HepG2 (cell line): ENCODE results near the gene SMARCD1. TPM values are rescaled to one million over a fixed set of nuclear protein-coding genes. Genes with fewer than 3 reads are reported as not detected.
A peak's percentile ranks its signal among the peaks of the same experiment; 100 is the strongest.

Experiments
- ARID5B ChIP-seq: IDR thresholded peaks from 2 replicates; pipeline ENCODE4 v1.4.0; 2020; ENCODE audit warnings: mild to moderate bottlenecking, missing genetic modification reagents
- HDAC1 ChIP-seq: sonication (generic); formaldehyde crosslinking; IDR thresholded peaks from 2 replicates; pipeline ENCODE4 v1.5.1; 2020; ENCODE audit warnings: mild to moderate bottlenecking, missing genetic modification reagents
- HIC2 ChIP-seq: sonication (generic); formaldehyde crosslinking; IDR thresholded peaks from 2 replicates; pipeline ENCODE4 v1.9.0; 2022; ENCODE audit warnings: low read depth, missing genetic modification reagents
- HIVEP1 ChIP-seq: sonication (generic); formaldehyde crosslinking; IDR thresholded peaks from 2 replicates; pipeline ENCODE4 v1.4.0; 2020; ENCODE audit warnings: mild to moderate bottlenecking, missing genetic modification reagents
- ISL2 ChIP-seq: sonication (generic); formaldehyde crosslinking; IDR thresholded peaks from 2 replicates; pipeline ENCODE4 v1.5.0; 2020; ENCODE audit warnings: missing genetic modification reagents
- KDM2A ChIP-seq: sonication (generic); formaldehyde crosslinking; IDR thresholded peaks from 2 replicates; pipeline ENCODE4 v1.4.0; 2020; ENCODE audit warnings: low read depth, missing genetic modification reagents, borderline replicate concordance
- MIER3 ChIP-seq: IDR thresholded peaks from 2 replicates; pipeline ENCODE4 v1.6.1; 2016; ENCODE audit warnings: missing compliant biosample characterization, borderline replicate concordance
- PRDM15 ChIP-seq: sonication (generic); formaldehyde crosslinking; IDR thresholded peaks from 2 replicates; pipeline ENCODE4 v1.4.0; 2020; ENCODE audit warnings: missing genetic modification reagents
- SATB2 ChIP-seq: sonication (generic); formaldehyde crosslinking; IDR thresholded peaks from 2 replicates; pipeline ENCODE4 v1.5.0; 2020; ENCODE audit warnings: missing genetic modification reagents
- TIGD3 ChIP-seq: sonication (generic); formaldehyde crosslinking; IDR thresholded peaks from 2 replicates; pipeline ENCODE4 v1.5.1; 2020; ENCODE audit warnings: mild to moderate bottlenecking, missing genetic modification reagents, borderline replicate concordance
- YEATS2 ChIP-seq: sonication (generic); formaldehyde crosslinking; IDR thresholded peaks from 2 replicates; pipeline ENCODE4 v1.4.0; 2020; ENCODE audit warnings: missing genetic modification reagents, borderline replicate concordance
- ZFP62 ChIP-seq: sonication (generic); formaldehyde crosslinking; IDR thresholded peaks from 2 replicates; pipeline ENCODE4 v1.4.0; 2020; ENCODE audit warnings: missing genetic modification reagents
- ZNF124 ChIP-seq: sonication (generic); formaldehyde crosslinking; IDR thresholded peaks from 2 replicates; pipeline ENCODE4 v1.4.0; 2020; ENCODE audit warnings: missing genetic modification reagents
- ZNF24 ChIP-seq: fragments of 450-650 bp; IDR thresholded peaks from 2 replicates; pipeline ENCODE4 v1.6.1; 2017; ENCODE audit warnings: antibody characterized with exemption, mild to moderate bottlenecking
- ZNF335 ChIP-seq: sonication (generic); formaldehyde crosslinking; IDR thresholded peaks from 2 replicates; pipeline ENCODE4 v1.4.0; 2020; ENCODE audit warnings: missing genetic modification reagents
- ZNF446 ChIP-seq: sonication (generic); formaldehyde crosslinking; IDR thresholded peaks from 2 replicates; pipeline ENCODE4 v1.5.0; 2020; ENCODE audit warnings: mild to moderate bottlenecking, missing genetic modification reagents
- ZNF501 ChIP-seq: sonication (generic); formaldehyde crosslinking; IDR thresholded peaks from 2 replicates; pipeline ENCODE4 v1.5.1; 2020; ENCODE audit warnings: mild to moderate bottlenecking, moderate library complexity, missing genetic modification reagents
- ZNF678 ChIP-seq: sonication (generic); formaldehyde crosslinking; IDR thresholded peaks from 2 replicates; pipeline ENCODE4 v1.4.0; 2020; ENCODE audit warnings: mild to moderate bottlenecking, missing genetic modification reagents
- ZNF883 ChIP-seq: sonication (generic); formaldehyde crosslinking; IDR thresholded peaks from 2 replicates; pipeline ENCODE4 v1.5.1; 2020; ENCODE audit warnings: mild to moderate bottlenecking, missing genetic modification reagents; ENCODE audit errors: not compliant biosample characterization
- polyA plus RNA-seq, 8 experiments: library from polyadenylated mRNA; depleted of rRNA in 3 of 8; stranded (reverse) in 7 of 8; unstranded in 1 of 8; fragments of >200 nt; fragmentation: Illumina TruSeq in 4 of 8; extraction: Trizol in 4 of 8; gene quantifications; 2 replicates each; pipeline versions ENCODE4 v1.2.1 to v1.2.3, GENCODE V29; 2011 to 2016; ENCODE audit warnings: low read depth in 4 of 8, missing spikeins in 1 of 8, mixed read lengths in 1 of 8; ENCODE audit not compliant: insufficient read depth in 1 of 8
- total RNA-seq, 5 experiments: library from RNA; depleted of rRNA; stranded (reverse); fragments of >200 nt; fragmentation: Illumina TruSeq; extraction: Trizol; gene quantifications; 2 replicates each; pipeline ENCODE4 v1.2.3, GENCODE V29; 2016; ENCODE audit warnings: low read depth in 1 of 5

Gene SMARCD1
- total and polyA plus RNA-seq, 2 of the 13 experiments (the other 11 are each of a cell fraction or from before 2014, with no cell fraction given), result 51.7 to 54.6 TPM

- TF ChIP-seq ARID5B (CRISPR knock-in tag) (0 out of 2 replicates have a peak, but pooled peaks have one; percentile 13), ZNF678 (CRISPR knock-in tag) (peak; percentile 63; the same call in 1 of the 2 replicates), ISL2 (CRISPR knock-in tag) (0 out of 2 replicates have a peak, but pooled peaks have one; percentile 11), HDAC1 (CRISPR knock-in tag) (peak; percentile 97), HIVEP1 (CRISPR knock-in tag) (peak; percentile 88), ZFP62 (CRISPR knock-in tag) (no peak), ZNF335 (CRISPR knock-in tag) (peak; percentile 42; the same call in 1 of the 2 replicates), ZNF446 (peak; percentile 95), ZNF24 (no peak), YEATS2 (peak; percentile 79; the same call in 1 of the 2 replicates), ZNF501 (peak; percentile 83; the same call in 1 of the 2 replicates), HIC2 (CRISPR knock-in tag) (peak; percentile 66; the same call in 1 of the 2 replicates), SATB2 (0 out of 2 replicates have a peak, but pooled peaks have one; percentile 65), KDM2A (peak; percentile 87), MIER3 (CRISPR knock-in tag) (peak; percentile 62; the same call in 1 of the 2 replicates), ZNF124 (no peak), TIGD3 (CRISPR knock-in tag) (no peak), PRDM15 (CRISPR knock-in tag) (no peak), ZNF883 (CRISPR knock-in tag) (peak; percentile 64)
These were observed 26.7 kb downstream of the SMARCD1 start, which contains the start of gene COX14 (continued) for GRCh38 chr12:50111693-50112455.
